NOMO-1 treated with dmso at 0.1 percent for 144 hours (cell line): ENCODE measurements around the gene INPP4A.
A peak's percentile ranks its signal among the peaks of the same experiment; 100 is the strongest.
"Not testable (repeated sequence)": the region's sequence is repeated elsewhere in the genome, so short reads cannot be mapped to it uniquely, and the experiment has no call there.

Experiments
- DNase-seq: peaks from one replicate; lab custom pipeline; 2025; ENCODE audit not compliant: unreplicated experiment; lab: John Stamatoyannopoulos, UW

INPP4A gene

GRCh38 chr2:98577313-98577712 is 132.7 kb downstream of the INPP4A start:
- no peak for DNase-seq

GRCh38 chr2:98578231-98578630 is 133.6 kb downstream of the INPP4A start:
- DNase-seq: no peak

GRCh38 chr2:98579926-98580325 is 135.3 kb downstream of the INPP4A start:
- DNase-seq: no peak

GRCh38 chr2:98580656-98581284 is 136.1 kb downstream of the INPP4A start:
- DNase-seq: no peak

GRCh38 chr2:98582523-98582922 is 137.9 kb downstream of the INPP4A start:
- no peak for DNase-seq

GRCh38 chr2:98583276-98583675 is 138.6 kb downstream of the INPP4A start:
- no peak for DNase-seq

GRCh38 chr2:98583816-98584618 is 139.4 kb downstream of the INPP4A start:
- no peak for DNase-seq

GRCh38 chr2:98585386-98585785 is 140.7 kb downstream of the INPP4A start:
- no peak for DNase-seq

- no peak for DNase-seq
Measured at GRCh38 chr2:98586551-98587140, 142.0 kb downstream of the INPP4A start.

- DNase-seq: no peak
Measured at GRCh38 chr2:98588880-98589431, 144.3 kb downstream of the INPP4A start.

- DNase-seq: no peak
Measured at GRCh38 chr2:98589489-98589888, 144.8 kb downstream of the INPP4A start.

GRCh38 chr2:98592565-98592964 is 147.9 kb downstream of the INPP4A start:
- DNase-seq: no peak

GRCh38 chr2:98594665-98595064 is 150.0 kb downstream of the INPP4A start:
- DNase-seq: not testable (repeated sequence)

GRCh38 chr2:98598781-98599428 is 154.2 kb downstream of the INPP4A start:
- DNase-seq: no peak

GRCh38 chr2:98601532-98602132 is 157.0 kb downstream of the INPP4A start:
- no peak for DNase-seq

- DNase-seq: no peak
Measured at GRCh38 chr2:98604547-98604946, 159.9 kb downstream of the INPP4A start.

GRCh38 chr2:98605076-98605475 is 160.4 kb downstream of the INPP4A start:
- DNase-seq: no peak

GRCh38 chr2:98606431-98606830 is 161.8 kb downstream of the INPP4A start:
- DNase-seq: no peak

- DNase-seq: peak; percentile 6
Measured at GRCh38 chr2:98607104-98607503, 162.4 kb downstream of the INPP4A start.

- DNase-seq: no peak
Measured at GRCh38 chr2:98607741-98608115, 163.1 kb downstream of the INPP4A start.
